Sciatic nerve (tissue), 2 donors: ENCODE data around the gene SYN1. TPM values are rescaled to one million over a fixed set of nuclear protein-coding genes. Genes with fewer than 3 reads are reported as not detected.

ENCODE experiments used
- ATAC-seq: fragments of 200-7000 bp; cut with Tn5 transposase; one replicate; pipeline ENCODE4 v1.9.1; 2020; ENCODE audit warnings: mild to moderate bottlenecking, moderate library complexity
- DNase-seq: peaks from one replicate; pipeline ENCODE4 v3.0.0-alpha.2; 2020; ENCODE audit warnings: low spot score
- intact Hi-C: fragments of 100-400 bp; cut with DNase I; formaldehyde crosslinking; loops from one replicate; pipeline ENCODE4 v1.14.2; 2022
- total RNA-seq: library from RNA; stranded (reverse); fragmentation: NEBNext Ultra II Directional; extraction: Animal tissue kit (Norgen Biotek cat#: 25700); gene quantifications from one replicate; pipeline ENCODE4 v1.2.1, GENCODE V29; 2021
- donor health status: DM: no; HTN: no; CAD: no.
- donor health status: DM: no; HTN: no; CAD: no.

Gene SYN1
- total RNA-seq, 1 donor from 2014 or later: 2.9 TPM

DNA sequence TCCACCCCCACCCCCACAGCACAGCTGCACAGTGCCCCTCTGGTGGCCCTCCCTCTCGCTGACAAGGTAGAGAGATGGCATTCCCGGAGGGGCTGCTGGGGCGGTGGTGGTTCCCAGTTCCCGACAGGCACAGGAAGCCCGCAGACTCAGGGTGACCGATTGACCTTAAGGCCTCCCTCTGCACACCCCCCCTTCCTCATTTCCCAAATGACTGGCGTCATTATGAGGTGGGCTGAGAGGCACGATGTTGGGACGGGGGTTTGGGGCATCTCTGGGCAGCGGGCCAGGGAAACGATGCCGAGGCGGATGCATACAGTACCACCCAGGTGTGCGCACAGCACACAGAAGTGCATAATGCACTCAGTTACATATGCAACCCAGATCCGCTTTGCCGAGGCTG is 41.0 kb downstream of the SYN1 start:
- intact Hi-C loops: no loop called here
- ATAC-seq: no peak

GRCh38 chrX:47577901-47578300 is 41.8 kb downstream of the SYN1 start:
- DNase-seq (no peak), ATAC-seq (no peak)
- intact Hi-C loops: no loop called here

More for the DNA sequence above, 41.0 kb downstream of the SYN1 start:
- no peak for DNase-seq

DNA sequence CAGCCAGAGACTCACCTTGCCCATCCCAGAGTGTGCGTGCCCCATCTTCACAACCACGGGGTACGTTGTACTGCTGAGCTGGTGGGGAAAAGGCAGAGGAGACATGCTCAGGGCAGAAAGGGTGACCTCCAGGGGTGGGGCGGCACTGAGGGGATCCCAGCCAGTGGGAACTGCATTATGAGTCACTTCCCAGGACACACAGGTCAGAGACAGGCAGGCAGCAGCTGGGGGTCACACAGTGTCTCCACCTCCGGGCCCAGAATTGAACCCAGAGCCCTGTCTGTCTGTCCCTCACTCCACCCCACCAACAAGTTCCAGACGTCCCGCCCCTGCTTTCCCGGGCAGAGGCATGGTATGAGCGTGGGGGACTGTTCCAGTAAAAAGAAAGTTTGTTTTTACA is 42.2 kb downstream of the SYN1 start:
- intact Hi-C loops: no loop called here
- ATAC-seq: no peak
- no peak for DNase-seq

DNA sequence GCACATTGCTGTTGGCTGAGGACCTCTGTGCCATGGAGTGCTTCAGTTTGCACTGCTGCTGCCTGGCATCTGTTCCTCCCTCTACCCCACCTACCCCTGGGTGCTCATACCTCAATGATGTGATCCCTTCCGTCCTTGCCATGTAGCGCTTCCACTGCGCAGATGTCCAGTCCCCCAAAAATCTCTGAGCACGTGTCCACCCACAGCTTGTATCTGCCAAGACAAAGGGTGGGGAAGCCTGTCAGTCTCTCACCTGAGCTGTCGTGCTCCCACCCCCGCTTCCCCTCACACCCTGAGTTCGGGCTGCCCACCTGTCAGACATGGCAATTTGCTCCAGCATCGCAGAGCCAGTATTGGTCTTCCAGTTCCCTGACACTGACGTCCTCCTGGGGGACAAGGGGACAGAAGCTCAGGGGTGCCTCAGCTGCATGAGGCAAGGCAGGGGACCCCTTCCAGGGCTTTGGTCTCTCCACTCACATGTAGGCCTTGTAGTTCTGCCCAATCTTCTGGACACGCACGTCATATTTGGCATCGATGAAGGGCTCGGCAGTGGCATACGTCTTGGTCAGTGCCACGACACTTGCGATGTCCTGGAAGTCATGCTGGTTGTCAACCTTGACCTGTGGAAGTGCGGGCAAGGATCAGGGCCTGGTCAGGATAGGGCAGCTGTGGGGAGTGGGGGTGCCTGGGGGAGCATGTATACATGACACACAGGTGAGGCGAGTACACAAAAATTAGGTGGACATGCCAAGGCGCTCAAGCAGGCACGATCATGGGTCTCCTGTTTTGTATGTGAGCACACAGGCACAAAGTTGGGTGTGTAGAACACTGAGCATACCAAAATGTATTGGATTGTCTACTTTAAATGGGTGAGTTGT is 43.4 kb downstream of the SYN1 start:
- no peak for DNase-seq
- intact Hi-C loops: no loop called here
- ATAC-seq: no peak

- peak; percentile 49 for DNase-seq
- no peak for ATAC-seq
- intact Hi-C loops: no loop called here
Measured at GRCh38 chrX:47574547-47575301, 44.9 kb downstream of the SYN1 start.

GRCh38 chrX:47574076-47574546 is 45.5 kb downstream of the SYN1 start:
- intact Hi-C loops: no loop called here
- DNase-seq (no peak), ATAC-seq (peak; percentile 29)

GRCh38 chrX:47573341-47574075 is 46.1 kb downstream of the SYN1 start:
- peak; percentile 74 for DNase-seq

GRCh38 chrX:47572773-47573340 is 46.8 kb downstream of the SYN1 start:
- DNase-seq: no peak
- intact Hi-C loops: no loop called here

More at GRCh38 chrX:47573341-47574075, 46.1 kb downstream of the SYN1 start:
- peak; percentile 80 for ATAC-seq
- intact Hi-C loops: no loop called here

DNA sequence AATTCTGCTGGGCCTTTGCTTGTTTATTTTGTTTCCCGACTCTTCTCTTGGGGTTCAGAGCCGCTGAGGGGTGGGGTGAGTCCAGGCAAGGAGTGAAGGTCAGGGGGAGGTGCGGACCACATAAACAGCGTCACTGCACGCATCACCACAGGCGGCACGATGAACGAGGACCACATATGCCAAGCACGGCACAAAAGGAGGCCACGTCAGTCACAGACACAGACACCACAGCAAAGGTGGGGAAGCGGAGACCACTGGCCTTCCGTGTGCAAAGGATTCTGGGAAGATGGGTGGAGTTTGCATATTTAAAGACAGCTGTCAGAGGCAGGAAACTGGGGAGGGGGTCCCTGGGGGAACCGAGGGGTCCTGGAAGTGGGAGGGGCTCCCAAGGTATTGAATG is 47.8 kb downstream of the SYN1 start:
- DNase-seq: no peak
- intact Hi-C loops: no loop called here

More at GRCh38 chrX:47572773-47573340, 46.8 kb downstream of the SYN1 start:
- peak; percentile 4 for ATAC-seq

DNA sequence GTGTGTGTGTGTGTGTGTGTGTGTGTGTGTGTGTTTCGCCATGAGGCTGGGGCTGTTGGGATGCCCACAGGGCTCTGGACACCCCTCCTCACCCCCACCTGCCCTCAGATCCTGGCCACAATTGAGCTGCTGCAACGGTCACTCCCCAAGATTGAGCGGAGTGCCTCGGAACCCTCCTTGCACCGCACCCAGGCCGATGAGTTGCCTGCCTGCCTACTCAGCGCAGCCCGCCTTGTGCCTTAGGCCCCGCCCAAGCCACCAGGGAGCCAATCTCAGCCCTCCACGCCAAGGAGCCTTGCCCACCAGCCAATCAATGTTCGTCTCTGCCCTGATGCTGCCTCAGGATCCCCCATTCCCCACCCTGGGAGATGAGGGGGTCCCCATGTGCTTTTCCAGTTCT is 48.4 kb downstream of the SYN1 start:
- intact Hi-C loops: no loop called here
- DNase-seq: no peak
- no peak for ATAC-seq

More for the DNA sequence above, 47.8 kb downstream of the SYN1 start:
- no peak for ATAC-seq

DNA sequence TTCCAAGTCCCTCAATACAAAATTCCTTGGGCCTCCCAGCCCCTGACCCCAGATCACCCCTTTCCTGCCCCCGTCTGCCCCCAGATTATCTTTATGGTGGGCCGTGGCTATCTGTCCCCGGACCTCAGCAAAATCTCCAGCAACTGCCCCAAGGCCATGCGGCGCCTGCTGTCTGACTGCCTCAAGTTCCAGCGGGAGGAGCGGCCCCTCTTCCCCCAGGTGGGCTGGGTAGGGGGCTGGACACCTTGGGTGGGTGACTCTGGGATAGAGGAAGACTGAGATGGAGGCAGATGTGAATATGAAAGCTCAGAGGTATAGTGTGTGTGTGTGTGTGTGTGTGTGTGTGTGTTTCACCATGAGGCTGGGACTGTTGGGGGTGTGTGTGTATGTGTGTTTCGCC is 48.9 kb downstream of the SYN1 start:
- DNase-seq (peak; percentile 39), ATAC-seq (no peak)
- intact Hi-C loops: no loop called here

DNA sequence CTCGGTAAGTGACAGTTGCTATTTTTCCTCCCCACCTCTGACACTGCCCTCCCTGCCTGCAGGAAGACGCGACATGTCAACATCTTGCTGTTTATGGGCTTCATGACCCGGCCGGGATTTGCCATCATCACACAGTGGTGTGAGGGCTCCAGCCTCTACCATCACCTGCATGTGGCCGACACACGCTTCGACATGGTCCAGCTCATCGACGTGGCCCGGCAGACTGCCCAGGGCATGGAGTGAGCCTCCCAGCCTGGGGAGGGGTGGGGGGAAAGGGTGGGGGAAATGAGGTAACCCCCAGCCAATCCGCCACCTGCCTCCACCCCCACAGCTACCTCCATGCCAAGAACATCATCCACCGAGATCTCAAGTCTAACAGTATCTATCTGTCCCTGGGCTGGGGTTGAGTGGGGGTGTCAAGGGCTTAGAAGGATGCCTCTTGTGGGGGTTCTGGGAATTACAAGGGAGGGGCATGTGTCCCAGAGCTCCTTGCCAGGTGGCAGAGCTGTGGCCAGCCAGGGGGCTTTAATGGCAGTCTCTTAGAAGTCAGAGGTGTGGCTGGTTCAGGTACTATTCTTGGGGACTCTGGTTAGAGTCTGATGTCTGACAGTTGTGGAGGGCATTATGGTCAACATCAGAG is 50.9 kb downstream of the SYN1 start:
- intact Hi-C loops: no loop called here
- DNase-seq: no peak
- ATAC-seq: no peak

DNA sequence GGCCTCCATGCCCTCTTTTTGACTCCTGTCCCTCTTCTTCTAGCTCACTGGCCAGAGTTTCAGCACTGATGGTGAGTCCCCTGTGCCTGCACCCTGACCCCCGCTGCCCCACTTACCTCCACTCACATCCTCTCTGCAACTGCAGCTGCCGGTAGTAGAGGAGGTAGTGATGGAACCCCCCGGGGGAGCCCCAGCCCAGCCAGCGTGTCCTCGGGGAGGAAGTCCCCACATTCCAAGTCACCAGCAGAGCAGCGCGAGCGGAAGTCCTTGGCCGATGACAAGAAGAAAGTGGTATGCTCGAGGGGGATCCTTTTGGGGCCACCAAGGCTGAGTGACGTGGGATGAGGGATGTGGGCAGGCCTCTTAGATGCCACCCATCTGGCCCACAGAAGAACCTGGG is 52.8 kb downstream of the SYN1 start:
- intact Hi-C loops: no loop called here
- DNase-seq: peak; percentile 37

DNA sequence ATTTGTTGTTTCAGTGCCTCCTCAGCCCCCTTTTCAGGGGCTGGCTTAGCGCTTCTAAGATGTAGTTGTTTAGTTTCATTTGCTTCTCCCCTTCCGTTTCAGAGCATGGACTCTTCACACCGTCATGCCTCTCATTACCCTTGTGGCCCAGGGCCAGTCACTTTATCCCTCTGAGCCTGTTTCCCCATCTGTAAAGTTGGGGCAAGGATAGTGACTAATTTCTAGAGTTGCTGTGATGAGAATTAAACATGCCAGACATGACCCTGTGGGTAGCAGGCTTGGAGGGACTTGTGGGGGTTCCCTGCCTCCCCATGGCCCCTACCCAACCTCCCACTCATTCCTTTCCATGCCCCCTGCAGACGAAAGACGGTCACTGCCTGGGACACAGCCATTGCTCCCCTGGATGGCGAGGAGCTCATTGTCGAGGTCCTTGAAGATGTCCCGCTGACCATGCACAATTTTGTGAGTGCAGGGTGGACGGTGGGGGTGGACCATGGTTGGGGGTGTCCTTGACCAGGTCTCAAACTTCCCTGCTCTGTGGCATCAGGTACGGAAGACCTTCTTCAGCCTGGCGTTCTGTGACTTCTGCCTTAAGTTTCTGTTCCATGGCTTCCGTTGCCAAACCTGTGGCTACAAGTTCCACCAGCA is 55.1 kb downstream of the SYN1 start:
- ATAC-seq: no peak
- peak; percentile 13 for DNase-seq
- intact Hi-C loops: no loop called here

More for the DNA sequence above, 52.8 kb downstream of the SYN1 start:
- no peak for ATAC-seq

DNA sequence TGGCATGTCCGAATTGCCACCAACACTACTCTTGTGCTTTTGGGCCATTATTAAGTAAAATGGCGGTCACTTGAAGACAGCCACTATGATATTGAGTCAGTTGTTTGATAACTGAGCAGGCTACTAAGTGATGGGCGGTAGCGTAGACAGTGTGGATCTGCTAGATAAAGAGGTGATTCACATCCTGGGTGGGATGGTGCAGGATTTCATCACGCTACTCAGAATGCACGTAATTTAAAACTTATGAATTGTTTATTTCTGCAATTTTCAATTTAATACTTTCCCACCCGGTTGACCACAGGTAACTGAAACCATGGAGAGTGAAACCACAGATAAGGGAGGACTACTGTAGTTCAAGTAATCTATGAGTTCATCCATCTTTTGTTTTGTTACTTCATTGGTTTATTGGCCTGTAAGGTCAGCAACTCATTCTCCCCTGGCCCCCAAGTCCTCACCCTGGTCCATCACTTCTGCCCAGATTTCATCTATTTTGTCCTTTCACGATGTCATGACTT is 55.8 kb downstream of the SYN1 start:
- DNase-seq (no peak), ATAC-seq (no peak)
- intact Hi-C loops: no loop called here

- ATAC-seq (no peak), DNase-seq (no peak)
- intact Hi-C loops: loop anchor here (1.0 kb wide), 1 partner anchor 32 kb away; no protein-coding TSS in a partner anchor
Measured at GRCh38 chrX:47562615-47563243, 56.9 kb downstream of the SYN1 start.

GRCh38 chrX:47561659-47562151 is 58.0 kb downstream of the SYN1 start:
- no peak for DNase-seq
- intact Hi-C loops: loop anchor here (1.0 kb wide), 1 partner anchor 33 kb away; no protein-coding TSS in a partner anchor
- no peak for ATAC-seq
